Endothelial cell (in vitro differentiated cells): ENCODE measurements around the gene ICAM5. TPM values are rescaled to one million over a fixed set of nuclear protein-coding genes. Genes with fewer than 3 reads are reported as not detected.
A peak's percentile ranks its signal among the peaks of the same experiment; 100 is the strongest.

ENCODE experiments used
- DNase-seq: peaks from one replicate; pipeline ENCODE4 v3.0.0; 2021; ENCODE audit warnings: low spot score
- H3K27ac Mint-ChIP-seq: one replicate; pipeline ENCODE4 v1.8.0; 2021; ENCODE audit warnings: mixed read lengths, inconsistent platforms; ENCODE audit not compliant: unreplicated experiment
- H3K27me3 Mint-ChIP-seq: one replicate; pipeline ENCODE4 v1.8.0; 2021; ENCODE audit warnings: mild to moderate bottlenecking, moderate library complexity, mixed read lengths, inconsistent platforms; ENCODE audit not compliant: unreplicated experiment
- H3K36me3 Mint-ChIP-seq: one replicate; pipeline ENCODE4 v1.8.0; 2021; ENCODE audit warnings: mild to moderate bottlenecking, low read depth, mixed read lengths, inconsistent platforms; ENCODE audit not compliant: unreplicated experiment
- H3K4me1 Mint-ChIP-seq: one replicate; pipeline ENCODE4 v1.8.0; 2021; ENCODE audit warnings: mild to moderate bottlenecking, mixed read lengths, inconsistent platforms; ENCODE audit not compliant: unreplicated experiment
- H3K4me3 Mint-ChIP-seq: one replicate; pipeline ENCODE4 v1.8.0; 2021; ENCODE audit warnings: mild to moderate bottlenecking, mixed read lengths, inconsistent platforms; ENCODE audit not compliant: unreplicated experiment
- H3K9me3 Mint-ChIP-seq: one replicate; pipeline ENCODE4 v1.8.0; 2021; ENCODE audit warnings: mixed read lengths, inconsistent platforms; ENCODE audit not compliant: unreplicated experiment
- CTCF ChIP-seq: fragments of 200-600 bp; sonication (generic); IDR thresholded peaks from one replicate; pipeline ENCODE4 v1.5.0; 2021; ENCODE audit warnings: antibody characterized with exemption; ENCODE audit not compliant: unreplicated experiment
- total RNA-seq: library from RNA; stranded (reverse); fragmentation: NEBNext Ultra II Directional; extraction: Animal tissue kit (Norgen Biotek cat#: 25700); gene quantifications from one replicate; pipeline ENCODE4 v1.2.1, GENCODE V29; 2021; ENCODE audit not compliant: unreplicated experiment

Gene ICAM5
- total RNA-seq, 1 donor from 2014 or later: not detected

GRCh38 chr19:10328558-10329429 is 39.0 kb downstream of the ICAM5 start:
- DNase-seq: no peak
- no peak overlapping the region for H3K27ac Mint-ChIP-seq
- peaks cover 17% of the 10 kb centered on the region for H3K36me3 Mint-ChIP-seq
- TF ChIP-seq CTCF: no peak
- no peak overlapping the region for H3K4me3 Mint-ChIP-seq
- H3K27me3 Mint-ChIP-seq: peaks cover 13% of the 10 kb centered on the region
- peaks cover 9% of the 10 kb centered on the region for H3K4me1 Mint-ChIP-seq
- H3K9me3 Mint-ChIP-seq: no peaks in the 10 kb centered on the region

- peaks cover 13% of the 10 kb centered on the region for H3K27me3 Mint-ChIP-seq
- no peak for DNase-seq
- peaks cover 9% of the 10 kb centered on the region for H3K4me1 Mint-ChIP-seq
- H3K4me3 Mint-ChIP-seq: no peak overlapping the region
- H3K9me3 Mint-ChIP-seq: no peaks in the 10 kb centered on the region
- H3K27ac Mint-ChIP-seq: no peak overlapping the region
- TF ChIP-seq CTCF: no peak
- peaks cover 21% of the 10 kb centered on the region for H3K36me3 Mint-ChIP-seq
These were observed 39.8 kb downstream of the ICAM5 start for GRCh38 chr19:10329555-10329954.

GRCh38 chr19:10332158-10332964 is 42.6 kb downstream of the ICAM5 start:
- Mint-ChIP-seq H3K27me3 (peaks cover 14% of the 10 kb centered on the region), H3K4me1 (peaks cover 9% of the 10 kb centered on the region), H3K9me3 (no peaks in the 10 kb centered on the region), H3K36me3 (peaks cover 21% of the 10 kb centered on the region), H3K27ac (peak overlapping the region; percentile 92), H3K4me3 (peak overlapping the region; percentile 96)
- peak; percentile 18 for DNase-seq
- TF ChIP-seq CTCF: no peak

GRCh38 chr19:10332965-10333757 is 43.4 kb downstream of the ICAM5 start, which contains the start of gene RAVER1:
TSS of gene RAVER1 (minus strand) at chr19:10333529. CDS start at chr19:10333507, 22 bp downstream.
- Mint-ChIP-seq H3K36me3 (peaks cover 17% of the 10 kb centered on the region), H3K27me3 (peaks cover 14% of the 10 kb centered on the region), H3K4me3 (peak within 1 kb of the TSS; percentile 96), H3K27ac (peak within 1 kb of the TSS; percentile 92), H3K9me3 (no peaks in the 10 kb centered on the region), H3K4me1 (peaks cover 9% of the 10 kb centered on the region)
- TF ChIP-seq CTCF: no peak
- peak; percentile 97 for DNase-seq
